Parathyroid adenoma (tissue), 2 donors: Measurements from ENCODE around the gene ANKRD27.

Source experiments
- H2AFZ ChIP-seq: fragments of 300-600 bp; sonication (generic); one replicate; pipeline ENCODE4 v1.7.0; 2017; ENCODE audit warnings: antibody characterized with exemption, mild to moderate bottlenecking
- H3K27ac ChIP-seq: fragments of 300-600 bp; sonication (generic); one replicate; pipeline ENCODE4 v1.7.0; 2017
- H3K27me3 ChIP-seq: fragments of 300-600 bp; sonication (generic); one replicate; pipeline ENCODE4 v1.7.0; 2017; ENCODE audit warnings: low read length; ENCODE audit not compliant: control insufficient read depth, insufficient read depth
- H3K36me3 ChIP-seq: fragments of 300-600 bp; sonication (generic); one replicate; pipeline ENCODE4 v1.7.0; 2017; ENCODE audit warnings: low read length; ENCODE audit not compliant: control insufficient read depth, insufficient read depth
- H3K4me1 ChIP-seq: fragments of 300-600 bp; sonication (generic); one replicate; pipeline ENCODE4 v1.7.0; 2017; ENCODE audit warnings: control low read depth
- H3K4me2 ChIP-seq: fragments of 300-600 bp; sonication (generic); one replicate; pipeline ENCODE4 v1.7.0; 2017; ENCODE audit warnings: low read length
- H3K4me3 ChIP-seq: fragments of 300-600 bp; sonication (generic); one replicate; pipeline ENCODE4 v1.7.0; 2017; ENCODE audit warnings: low read depth, low read length
- H3K79me2 ChIP-seq: fragments of 300-600 bp; sonication (generic); one replicate; pipeline ENCODE4 v1.7.0; 2017; ENCODE audit warnings: control low read depth
- H3K9ac ChIP-seq: fragments of 300-600 bp; sonication (generic); one replicate; pipeline ENCODE4 v1.7.0; 2017; ENCODE audit warnings: mild to moderate bottlenecking
- H3K9me3 ChIP-seq: fragments of 300-600 bp; sonication (generic); one replicate; pipeline ENCODE4 v1.7.0; 2017; ENCODE audit warnings: low read length; ENCODE audit not compliant: control insufficient read depth
- TF ChIP-seq, protein P1 (sequence below): fragments of 300-600 bp; sonication (generic); IDR thresholded peaks from one replicate; pipeline ENCODE4 v1.7.0; 2017; ENCODE audit warnings: antibody characterized with exemption, mild to moderate bottlenecking
- donor health status: primary hyperparathyroidism.

Gene ANKRD27

DNA sequence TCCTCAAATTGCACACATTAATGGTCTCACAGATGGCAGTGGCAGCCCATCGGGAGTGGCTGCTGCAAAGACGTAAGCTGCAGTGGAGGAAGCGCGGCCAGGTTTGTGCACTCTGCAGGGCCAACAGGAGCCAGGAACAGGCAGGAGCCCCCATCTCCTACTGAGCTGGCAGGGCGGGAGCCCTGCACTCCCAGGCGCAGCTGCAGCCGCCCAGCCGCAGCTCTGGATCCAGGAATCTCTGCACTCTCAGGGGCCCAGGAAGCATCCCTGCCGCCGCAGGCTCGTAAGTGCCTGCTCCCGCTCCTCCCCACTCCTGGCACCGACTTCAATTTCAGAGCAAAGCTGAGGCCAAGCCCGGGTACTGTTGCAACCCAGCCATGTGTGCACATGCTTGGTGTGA lies 37.5 kb downstream of the ANKRD27 start:
- H3K27ac ChIP-seq = no peak overlapping the region
- no peak overlapping the region for H3K9ac ChIP-seq
- no peaks in the 10 kb centered on the region for H3K36me3 ChIP-seq
- TF ChIP-seq, protein P1, sequence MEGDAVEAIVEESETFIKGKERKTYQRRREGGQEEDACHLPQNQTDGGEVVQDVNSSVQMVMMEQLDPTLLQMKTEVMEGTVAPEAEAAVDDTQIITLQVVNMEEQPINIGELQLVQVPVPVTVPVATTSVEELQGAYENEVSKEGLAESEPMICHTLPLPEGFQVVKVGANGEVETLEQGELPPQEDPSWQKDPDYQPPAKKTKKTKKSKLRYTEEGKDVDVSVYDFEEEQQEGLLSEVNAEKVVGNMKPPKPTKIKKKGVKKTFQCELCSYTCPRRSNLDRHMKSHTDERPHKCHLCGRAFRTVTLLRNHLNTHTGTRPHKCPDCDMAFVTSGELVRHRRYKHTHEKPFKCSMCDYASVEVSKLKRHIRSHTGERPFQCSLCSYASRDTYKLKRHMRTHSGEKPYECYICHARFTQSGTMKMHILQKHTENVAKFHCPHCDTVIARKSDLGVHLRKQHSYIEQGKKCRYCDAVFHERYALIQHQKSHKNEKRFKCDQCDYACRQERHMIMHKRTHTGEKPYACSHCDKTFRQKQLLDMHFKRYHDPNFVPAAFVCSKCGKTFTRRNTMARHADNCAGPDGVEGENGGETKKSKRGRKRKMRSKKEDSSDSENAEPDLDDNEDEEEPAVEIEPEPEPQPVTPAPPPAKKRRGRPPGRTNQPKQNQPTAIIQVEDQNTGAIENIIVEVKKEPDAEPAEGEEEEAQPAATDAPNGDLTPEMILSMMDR = no peak
- no peaks in the 10 kb centered on the region for H3K4me1 ChIP-seq
- H3K79me2 ChIP-seq = no peaks in the 10 kb centered on the region
- H2AFZ ChIP-seq = no peak overlapping the region
- no peak overlapping the region for H3K4me3 ChIP-seq
- no peaks in the 10 kb centered on the region for H3K9me3 ChIP-seq
- no peaks in the 10 kb centered on the region for H3K27me3 ChIP-seq
- no peak overlapping the region for H3K4me2 ChIP-seq

DNA sequence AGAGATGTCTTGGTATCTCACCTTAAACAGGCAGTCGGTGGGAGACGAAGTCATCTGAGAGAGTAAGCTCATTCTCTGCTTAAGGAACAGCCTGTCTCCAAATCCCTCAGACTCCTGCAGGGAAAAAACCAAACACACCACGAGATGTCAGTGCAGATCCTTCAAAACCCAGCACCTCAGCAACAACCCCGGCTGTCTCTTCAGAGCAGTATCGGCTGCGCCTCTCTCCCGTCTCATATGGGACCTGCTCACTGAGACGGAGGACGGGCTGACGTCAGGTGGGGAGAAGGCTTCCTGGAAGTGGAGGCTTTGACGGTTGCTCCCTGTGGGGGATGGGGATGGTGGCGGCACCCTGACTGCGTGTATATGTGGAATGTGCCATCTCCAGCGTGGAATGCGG lies 43.6 kb downstream of the ANKRD27 start:
- no peak overlapping the region for H3K9ac ChIP-seq
- no peak overlapping the region for H2AFZ ChIP-seq
- TF ChIP-seq, protein P1 = no peak
- no peaks in the 10 kb centered on the region for H3K27me3 ChIP-seq
- H3K4me3 ChIP-seq = no peak overlapping the region
- no peaks in the 10 kb centered on the region for H3K4me1 ChIP-seq
- no peak overlapping the region for H3K4me2 ChIP-seq
- no peaks in the 10 kb centered on the region for H3K36me3 ChIP-seq
- H3K79me2 ChIP-seq = no peaks in the 10 kb centered on the region
- H3K27ac ChIP-seq = no peak overlapping the region
- no peaks in the 10 kb centered on the region for H3K9me3 ChIP-seq

DNA sequence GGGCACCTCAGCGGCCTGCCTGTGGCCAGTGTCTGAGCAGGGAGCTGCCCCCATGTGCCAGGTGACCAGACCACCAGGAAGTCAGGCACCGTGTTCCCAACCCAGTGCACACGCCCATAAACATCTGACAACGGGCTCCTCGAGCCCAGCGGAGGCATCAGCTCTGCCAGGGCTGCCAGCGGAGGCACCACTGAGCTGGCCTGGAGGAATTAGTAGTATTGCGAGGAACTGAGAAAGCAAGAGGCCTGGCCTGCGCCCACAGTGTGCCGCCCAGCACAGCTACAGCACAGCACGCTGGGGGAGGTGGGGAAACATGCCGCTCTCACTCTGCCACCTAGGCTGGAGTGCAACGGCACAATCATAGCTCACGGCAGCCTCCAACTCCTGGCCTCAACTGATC lies 44.6 kb downstream of the ANKRD27 start:
- no peaks in the 10 kb centered on the region for H3K9me3 ChIP-seq
- H3K4me1 ChIP-seq = no peaks in the 10 kb centered on the region
- H3K9ac ChIP-seq = no peak overlapping the region
- no peaks in the 10 kb centered on the region for H3K27me3 ChIP-seq
- H2AFZ ChIP-seq = no peak overlapping the region
- no peaks in the 10 kb centered on the region for H3K36me3 ChIP-seq
- TF ChIP-seq, protein P1 = no peak
- H3K27ac ChIP-seq = no peak overlapping the region
- no peak overlapping the region for H3K4me3 ChIP-seq
- H3K79me2 ChIP-seq = no peaks in the 10 kb centered on the region
- no peak overlapping the region for H3K4me2 ChIP-seq

DNA sequence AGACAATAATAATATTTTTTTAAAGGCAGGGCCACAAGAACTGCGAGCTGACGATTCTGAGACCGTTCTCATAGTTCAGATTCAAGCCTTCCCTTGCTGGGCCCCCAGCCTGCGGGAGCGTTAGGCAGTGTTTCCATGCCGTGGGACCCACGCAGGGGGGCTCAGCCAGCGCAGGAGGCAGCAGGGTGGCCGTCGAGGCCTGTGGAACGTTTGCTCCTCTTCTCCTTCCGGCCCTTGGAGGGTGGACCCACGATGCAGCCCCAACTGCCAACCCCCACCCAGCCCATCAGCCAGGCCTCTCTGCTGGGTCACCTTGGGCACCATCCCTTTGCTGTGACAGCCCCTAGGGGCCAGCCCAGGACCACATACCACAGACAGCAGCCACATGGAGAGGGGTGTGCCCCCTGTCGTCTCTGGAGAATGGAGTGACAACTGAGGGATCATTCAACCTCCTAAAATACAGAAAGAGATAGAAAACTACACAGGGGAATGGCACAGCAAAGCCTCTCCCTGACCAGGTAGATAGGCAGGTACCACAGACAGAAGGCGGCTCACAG lies 47.2 kb downstream of the ANKRD27 start:
- no peaks in the 10 kb centered on the region for H3K9me3 ChIP-seq
- H3K27ac ChIP-seq = no peak overlapping the region
- no peaks in the 10 kb centered on the region for H3K79me2 ChIP-seq
- no peak overlapping the region for H2AFZ ChIP-seq
- H3K4me1 ChIP-seq = no peaks in the 10 kb centered on the region
- H3K27me3 ChIP-seq = no peaks in the 10 kb centered on the region
- H3K9ac ChIP-seq = no peak overlapping the region
- TF ChIP-seq, protein P1 = no peak
- H3K4me3 ChIP-seq = no peak overlapping the region
- H3K36me3 ChIP-seq = no peaks in the 10 kb centered on the region
- no peak overlapping the region for H3K4me2 ChIP-seq

DNA sequence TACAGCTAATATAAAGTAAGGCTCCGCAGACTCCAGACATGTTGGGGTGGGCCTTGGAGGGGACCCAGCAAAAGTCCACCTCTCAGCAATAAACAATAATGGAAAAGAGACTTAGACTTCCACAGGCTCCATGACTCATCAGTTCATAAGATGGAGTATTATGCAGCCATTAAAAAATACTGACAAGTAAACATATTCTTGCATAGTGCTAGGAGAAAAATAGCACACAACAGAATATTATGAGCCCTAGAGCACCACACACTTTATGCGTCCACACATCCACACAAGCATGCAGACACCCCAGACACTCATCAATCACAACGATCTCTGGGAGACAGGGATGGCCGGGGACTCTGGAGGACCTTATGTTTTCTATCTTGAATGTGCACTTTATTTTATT lies 48.0 kb downstream of the ANKRD27 start:
- Histone ChIP-seq H3K36me3 (no peaks in the 10 kb centered on the region), H3K4me1 (no peaks in the 10 kb centered on the region)
- TF ChIP-seq, protein P1 = no peak

More for the DNA sequence above, 48.0 kb downstream of the ANKRD27 start:
- H3K9ac ChIP-seq = no peak overlapping the region
- no peaks in the 10 kb centered on the region for H3K27me3 ChIP-seq
- H3K79me2 ChIP-seq = no peaks in the 10 kb centered on the region
- H3K4me2 ChIP-seq = no peak overlapping the region
- H2AFZ ChIP-seq = no peak overlapping the region
- no peak overlapping the region for H3K4me3 ChIP-seq
- H3K27ac ChIP-seq = no peak overlapping the region
- no peaks in the 10 kb centered on the region for H3K9me3 ChIP-seq
